ENCODE results near the gene CELA3B.
"Not testable (repeated sequence)": the region's sequence is repeated elsewhere in the genome, so short reads cannot be mapped to it uniquely, and the experiment has no call there.

CELA3B gene

GRCh38 chr1:21944733-21945073, 32.1 kb upstream of the CELA3B start:
- DNase-seq, result no peak

- no peak for DNase-seq
These were observed 29.8 kb upstream of the CELA3B start for GRCh38 chr1:21946836-21947587.

GRCh38 chr1:21950734-21951133, 26.1 kb upstream of the CELA3B start:
- DNase-seq, result no peak

GRCh38 chr1:21951226-21951870, 25.5 kb upstream of the CELA3B start:
- DNase-seq, result no peak

- no peak for DNase-seq
These were observed 23.9 kb upstream of the CELA3B start for GRCh38 chr1:21952786-21953520.

GRCh38 chr1:21955058-21955457, 21.8 kb upstream of the CELA3B start:
- DNase-seq, result no peak

- DNase-seq, result no peak
These were observed 21.1 kb upstream of the CELA3B start for GRCh38 chr1:21955501-21956281.

- peak; percentile 7 to 21 for DNase-seq
These were observed 19.9 kb upstream of the CELA3B start for GRCh38 chr1:21956720-21957552.

- no peak for DNase-seq
These were observed 15.5 kb upstream of the CELA3B start for GRCh38 chr1:21961337-21961736.

- no peak for DNase-seq
These were observed 15.0 kb upstream of the CELA3B start for GRCh38 chr1:21961799-21962198.

- peak; percentile 76 to 80 for DNase-seq
These were observed 13.2 kb upstream of the CELA3B start for GRCh38 chr1:21963477-21964217.

- no peak for DNase-seq
These were observed 10.4 kb upstream of the CELA3B start for GRCh38 chr1:21966247-21967000.

GRCh38 chr1:21967216-21967615, 9.6 kb upstream of the CELA3B start:
- DNase-seq, result not testable (repeated sequence)

GRCh38 chr1:21969066-21969465, 7.8 kb upstream of the CELA3B start:
- DNase-seq, result not testable (repeated sequence)

GRCh38 chr1:21970523-21970922, 6.3 kb upstream of the CELA3B start:
- not testable (repeated sequence) for DNase-seq

- not testable (repeated sequence) for DNase-seq
These were observed 3.8 kb upstream of the CELA3B start for GRCh38 chr1:21972973-21973441.

- not testable (repeated sequence) for DNase-seq
These were observed 2.9 kb upstream of the CELA3B start for GRCh38 chr1:21973948-21974347.

- peak; percentile 41 to 74 for DNase-seq
These were observed 2.1 kb upstream of the CELA3B start for GRCh38 chr1:21974699-21975098.

GRCh38 chr1:21975296-21975695, 1.5 kb upstream of the CELA3B start:
- not testable (repeated sequence) for DNase-seq

GRCh38 chr1:21978209-21978608, 1.4 kb downstream of the CELA3B start:
- not testable (repeated sequence) for DNase-seq
